GM20431 (cell line): Measurements from ENCODE around the gene PRR15L.
"Not testable (repeated sequence)": the region's sequence is repeated elsewhere in the genome, so short reads cannot be mapped to it uniquely, and the experiment has no call there.

Experiments used
- in situ Hi-C: fragments of 300-500 bp; cut with MseI, MboI; formaldehyde crosslinking; loops from one replicate; pipeline ENCODE4 v1.15.0; 2020; ENCODE audit warnings: low sequenced_read_pairs; ENCODE audit not compliant: unreplicated experiment

Gene PRR15L

GRCh38 chr17:47989700-47990099 is 32.0 kb upstream of the PRR15L start:
- in situ Hi-C loops: no loop called here

- in situ Hi-C loops: no loop called here
Observed at GRCh38 chr17:47989159-47989558, 31.5 kb upstream of the PRR15L start.

GRCh38 chr17:47988445-47988844 is 30.8 kb upstream of the PRR15L start:
- in situ Hi-C loops: not testable (repeated sequence)

GRCh38 chr17:47987240-47987835 is 29.7 kb upstream of the PRR15L start:
- in situ Hi-C loops: no loop called here

GRCh38 chr17:47986520-47986919 is 28.8 kb upstream of the PRR15L start:
- in situ Hi-C loops: no loop called here

GRCh38 chr17:47983492-47984223 is 26.0 kb upstream of the PRR15L start:
- in situ Hi-C loops: loop anchor here (5.0 kb wide), 1 partner anchor 34 kb away; no protein-coding TSS in a partner anchor

GRCh38 chr17:47982645-47983390 is 25.1 kb upstream of the PRR15L start:
- in situ Hi-C loops: loop anchor here (5.0 kb wide), 1 partner anchor 34 kb away; no protein-coding TSS in a partner anchor

GRCh38 chr17:47982091-47982617 is 24.5 kb upstream of the PRR15L start:
- in situ Hi-C loops: loop anchor here (5.0 kb wide), 1 partner anchor 35 kb away; no protein-coding TSS in a partner anchor

GRCh38 chr17:47981462-47981861 is 23.8 kb upstream of the PRR15L start:
- in situ Hi-C loops: loop anchor here (5.0 kb wide), 1 partner anchor 36 kb away; no protein-coding TSS in a partner anchor

GRCh38 chr17:47980541-47980940 is 22.9 kb upstream of the PRR15L start:
- in situ Hi-C loops: loop anchor here (5.0 kb wide), 1 partner anchor 37 kb away; no protein-coding TSS in a partner anchor

- in situ Hi-C loops: no loop called here
Observed at GRCh38 chr17:47978324-47978723, 20.6 kb upstream of the PRR15L start.

GRCh38 chr17:47975823-47976205 is 18.1 kb upstream of the PRR15L start:
- in situ Hi-C loops: no loop called here

- in situ Hi-C loops: no loop called here
Observed at GRCh38 chr17:47975189-47975822, 17.6 kb upstream of the PRR15L start.

GRCh38 chr17:47973541-47973940 is 15.9 kb upstream of the PRR15L start:
- in situ Hi-C loops: no loop called here

GRCh38 chr17:47970725-47971499 is 13.2 kb upstream of the PRR15L start, which contains the start of gene CDK5RAP3:
CDK5RAP3 (plus strand) TSS chr17:47971113; CDS start chr17:47971147, 34 bp downstream.
- in situ Hi-C loops: no loop called here

- in situ Hi-C loops: no loop called here
Observed at GRCh38 chr17:47969930-47970724, 12.4 kb upstream of the PRR15L start.

- in situ Hi-C loops: no loop called here
Observed at GRCh38 chr17:47968836-47969235, 11.2 kb upstream of the PRR15L start.

- in situ Hi-C loops: no loop called here
Observed at GRCh38 chr17:47967607-47968252, 10.0 kb upstream of the PRR15L start.
